ENCODE data around the gene CMSS1.

CMSS1 gene

GRCh38 chr3:99864289-99864688 is 46.6 kb downstream of the CMSS1 start:
- no peak for TF ChIP-seq CTCF (IDR thresholded peaks at IDR 0.05)
- H3K9ac ChIP-seq: no peak overlapping the region
- no peak overlapping the region for H3K4me2 ChIP-seq (ENCODE audit: low read length)
- no peaks in the 10 kb centered on the region for H3K27me3 ChIP-seq (ENCODE audit: control insufficient read depth, insufficient read depth, low read length)
- peaks cover 27% of the 10 kb centered on the region for H3K79me2 ChIP-seq
- no peak overlapping the region for H2AFZ ChIP-seq
- H3K27ac ChIP-seq: no peak overlapping the region
- peaks cover 27% of the 10 kb centered on the region for H3K4me1 ChIP-seq
- H3K36me3 ChIP-seq (ENCODE audit: control insufficient read depth, insufficient read depth, low read length): no peaks in the 10 kb centered on the region
- H3K4me3 ChIP-seq (ENCODE audit: low read depth, low read length): no peak overlapping the region
- H3K9me3 ChIP-seq (ENCODE audit: control insufficient read depth, low read length): no peaks in the 10 kb centered on the region

GRCh38 chr3:99865321-99865720 is 47.7 kb downstream of the CMSS1 start:
- Histone ChIP-seq H3K36me3 (ENCODE audit: control insufficient read depth, insufficient read depth, low read length) (no peaks in the 10 kb centered on the region), H3K4me1 (peaks cover 24% of the 10 kb centered on the region), H3K27me3 (ENCODE audit: control insufficient read depth, insufficient read depth, low read length) (no peaks in the 10 kb centered on the region), H3K27ac (no peak overlapping the region), H3K4me2 (ENCODE audit: low read length) (no peak overlapping the region), H3K9ac (no peak overlapping the region), H3K79me2 (peaks cover 36% of the 10 kb centered on the region), H2AFZ (no peak overlapping the region), H3K4me3 (ENCODE audit: low read depth, low read length) (no peak overlapping the region), H3K9me3 (ENCODE audit: control insufficient read depth, low read length) (no peaks in the 10 kb centered on the region)
- no peak for TF ChIP-seq CTCF (IDR thresholded peaks at IDR 0.05)

GRCh38 chr3:99866261-99866761 is 48.6 kb downstream of the CMSS1 start:
- H3K27me3 ChIP-seq (ENCODE audit: control insufficient read depth, insufficient read depth, low read length): no peaks in the 10 kb centered on the region
- peaks cover 29% of the 10 kb centered on the region for H3K4me1 ChIP-seq
- H3K4me2 ChIP-seq (ENCODE audit: low read length): no peak overlapping the region
- no peak for TF ChIP-seq CTCF (IDR thresholded peaks at IDR 0.05)
- peaks cover 42% of the 10 kb centered on the region for H3K79me2 ChIP-seq
- no peak overlapping the region for H3K4me3 ChIP-seq (ENCODE audit: low read depth, low read length)
- H3K36me3 ChIP-seq (ENCODE audit: control insufficient read depth, insufficient read depth, low read length): no peaks in the 10 kb centered on the region
- H2AFZ ChIP-seq: no peak overlapping the region
- no peaks in the 10 kb centered on the region for H3K9me3 ChIP-seq (ENCODE audit: control insufficient read depth, low read length)
- H3K27ac ChIP-seq: no peak overlapping the region
- H3K9ac ChIP-seq: no peak overlapping the region

- Histone ChIP-seq H3K4me1 (peaks cover 35% of the 10 kb centered on the region), H3K9me3 (ENCODE audit: control insufficient read depth, low read length) (no peaks in the 10 kb centered on the region), H3K79me2 (peaks cover 40% of the 10 kb centered on the region), H3K4me2 (ENCODE audit: low read length) (no peak overlapping the region), H3K4me3 (ENCODE audit: low read depth, low read length) (no peak overlapping the region), H3K27me3 (ENCODE audit: control insufficient read depth, insufficient read depth, low read length) (no peaks in the 10 kb centered on the region), H3K9ac (no peak overlapping the region), H3K27ac (no peak overlapping the region), H3K36me3 (ENCODE audit: control insufficient read depth, insufficient read depth, low read length) (no peaks in the 10 kb centered on the region), H2AFZ (no peak overlapping the region)
- no peak for TF ChIP-seq CTCF (IDR thresholded peaks at IDR 0.05)
These were observed 50.1 kb downstream of the CMSS1 start for GRCh38 chr3:99867594-99868310.

GRCh38 chr3:99868311-99868646 is 50.6 kb downstream of the CMSS1 start:
- Histone ChIP-seq H3K4me2 (ENCODE audit: low read length) (no peak overlapping the region), H3K9me3 (ENCODE audit: control insufficient read depth, low read length) (no peaks in the 10 kb centered on the region), H3K4me1 (peaks cover 35% of the 10 kb centered on the region), H3K36me3 (ENCODE audit: control insufficient read depth, insufficient read depth, low read length) (no peaks in the 10 kb centered on the region), H3K27me3 (ENCODE audit: control insufficient read depth, insufficient read depth, low read length) (no peaks in the 10 kb centered on the region), H3K9ac (no peak overlapping the region), H3K79me2 (peaks cover 40% of the 10 kb centered on the region), H3K4me3 (ENCODE audit: low read depth, low read length) (no peak overlapping the region), H2AFZ (no peak overlapping the region), H3K27ac (no peak overlapping the region)
- TF ChIP-seq CTCF (IDR thresholded peaks at IDR 0.05): no peak
